GM19438 (cell line): ENCODE measurements around the gene ZNF579.
"Not testable (repeated sequence)": the region's sequence is repeated elsewhere in the genome, so short reads cannot be mapped to it uniquely, and the experiment has no call there.

Experiments
- ATAC-seq: cut with Tn5 transposase; IDR thresholded peaks from one replicate; pipeline ENCODE4 v1.9.1; 2021; ENCODE audit warnings: low read depth; ENCODE audit not compliant: unreplicated experiment

ZNF579 gene

GRCh38 chr19:55542292-55542855 is 38.3 kb downstream of the ZNF579 start:
- ATAC-seq: no peak

DNA sequence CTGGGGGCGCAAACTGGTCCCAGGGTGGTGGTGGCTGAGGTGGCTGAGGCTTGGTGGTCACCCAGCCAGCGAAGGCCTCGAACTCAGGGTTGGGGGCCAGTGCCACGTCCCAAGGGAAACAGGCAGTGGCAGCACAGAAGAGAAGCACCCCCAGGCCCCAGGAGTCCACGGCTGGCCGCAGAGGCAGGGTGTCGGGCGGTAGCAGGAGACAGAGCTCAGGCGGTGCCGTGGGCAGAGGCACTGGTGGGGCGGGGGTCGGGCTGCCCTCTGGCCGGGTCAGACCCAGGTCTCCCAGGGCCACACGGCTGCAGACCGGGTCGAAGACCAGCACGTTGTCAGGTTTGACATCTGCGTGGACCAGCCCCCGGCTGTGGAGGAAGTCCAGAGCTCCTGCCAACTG is 39.6 kb downstream of the ZNF579 start:
- no peak for ATAC-seq

DNA sequence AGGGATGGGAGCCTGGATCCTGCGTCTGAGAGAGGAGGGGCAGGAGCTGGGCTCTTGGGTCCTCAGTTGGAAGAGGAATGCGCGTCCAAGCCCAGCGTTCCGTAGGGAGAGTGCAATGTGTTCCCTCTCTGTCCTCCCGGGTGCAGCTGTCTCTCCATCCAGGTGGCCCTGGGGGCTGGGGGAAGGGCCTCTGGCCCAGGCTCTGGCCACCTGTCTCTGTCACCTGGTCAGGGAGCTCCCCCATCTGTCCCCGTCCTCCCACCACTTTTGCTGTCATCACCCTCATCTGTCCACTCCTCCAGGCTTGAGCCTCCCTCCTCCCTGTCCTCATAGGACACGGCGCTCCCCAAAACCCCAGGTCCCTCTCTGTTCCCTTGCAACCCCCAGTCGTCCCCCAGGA is 40.0 kb downstream of the ZNF579 start:
- ATAC-seq: no peak

DNA sequence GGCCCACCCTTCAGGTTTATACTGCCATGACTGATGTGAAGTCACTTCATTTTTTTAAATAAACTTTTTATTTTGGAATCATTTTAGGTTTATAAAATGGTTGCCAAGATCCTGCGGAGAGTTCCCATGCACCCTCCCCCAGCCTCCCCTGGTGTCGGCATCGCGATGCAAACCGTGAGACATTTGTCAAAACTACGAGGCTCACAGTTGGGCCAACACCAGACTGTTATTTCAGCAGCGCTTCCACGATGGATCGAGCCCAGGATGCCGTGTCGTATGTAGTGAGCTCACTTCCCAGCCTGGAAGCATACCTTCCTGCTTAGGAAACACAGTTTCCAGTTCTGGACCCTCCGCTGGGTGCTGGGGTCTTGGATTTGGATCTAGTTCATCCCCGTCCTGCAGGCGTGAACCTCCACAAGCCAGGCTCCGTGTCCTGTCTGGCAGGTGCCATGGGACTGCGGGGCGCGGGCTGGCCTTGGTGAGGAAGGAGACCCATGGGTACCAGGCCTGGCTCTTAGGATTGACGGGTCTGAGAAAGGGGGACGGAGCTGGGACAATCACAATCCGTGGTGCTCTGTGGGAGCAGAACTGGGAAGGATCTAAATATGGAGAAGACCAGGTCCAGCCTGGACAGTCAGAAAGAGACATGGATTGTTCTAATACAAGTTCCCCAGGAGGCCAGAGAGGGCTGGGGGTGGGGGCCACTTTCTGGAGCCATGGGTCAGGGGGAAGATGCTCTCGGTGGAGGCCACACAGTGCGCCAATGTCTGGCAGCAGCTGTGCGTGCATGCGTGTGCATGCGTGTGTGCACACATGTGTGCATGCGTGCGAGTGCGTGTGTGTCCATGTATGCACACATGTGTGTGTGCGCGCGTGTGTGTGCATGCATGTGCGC is 41.3 kb downstream of the ZNF579 start:
- ATAC-seq: no peak

DNA sequence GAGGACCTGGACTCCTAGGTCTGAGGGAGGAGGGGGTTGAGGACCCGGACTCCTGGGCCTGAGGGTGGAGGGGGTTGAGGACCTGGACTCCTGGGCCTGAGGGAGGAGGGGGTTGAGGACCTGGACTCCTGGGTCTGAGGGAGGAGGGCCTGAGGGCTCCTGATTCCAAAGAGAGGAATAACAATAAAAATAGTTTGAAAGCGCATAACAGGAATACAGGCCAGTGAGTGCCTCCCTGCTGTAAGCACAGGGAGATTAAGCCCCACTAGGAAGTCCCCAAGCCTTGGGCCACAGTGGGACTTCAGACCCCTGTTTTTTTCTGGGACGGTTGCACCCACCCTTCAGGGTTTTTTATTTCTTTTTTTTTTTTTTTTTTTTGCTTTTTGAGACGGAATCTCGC is 42.5 kb downstream of the ZNF579 start:
- no peak for ATAC-seq

- ATAC-seq: no peak
Measured at GRCh38 chr19:55537741-55538111, 42.9 kb downstream of the ZNF579 start.

DNA sequence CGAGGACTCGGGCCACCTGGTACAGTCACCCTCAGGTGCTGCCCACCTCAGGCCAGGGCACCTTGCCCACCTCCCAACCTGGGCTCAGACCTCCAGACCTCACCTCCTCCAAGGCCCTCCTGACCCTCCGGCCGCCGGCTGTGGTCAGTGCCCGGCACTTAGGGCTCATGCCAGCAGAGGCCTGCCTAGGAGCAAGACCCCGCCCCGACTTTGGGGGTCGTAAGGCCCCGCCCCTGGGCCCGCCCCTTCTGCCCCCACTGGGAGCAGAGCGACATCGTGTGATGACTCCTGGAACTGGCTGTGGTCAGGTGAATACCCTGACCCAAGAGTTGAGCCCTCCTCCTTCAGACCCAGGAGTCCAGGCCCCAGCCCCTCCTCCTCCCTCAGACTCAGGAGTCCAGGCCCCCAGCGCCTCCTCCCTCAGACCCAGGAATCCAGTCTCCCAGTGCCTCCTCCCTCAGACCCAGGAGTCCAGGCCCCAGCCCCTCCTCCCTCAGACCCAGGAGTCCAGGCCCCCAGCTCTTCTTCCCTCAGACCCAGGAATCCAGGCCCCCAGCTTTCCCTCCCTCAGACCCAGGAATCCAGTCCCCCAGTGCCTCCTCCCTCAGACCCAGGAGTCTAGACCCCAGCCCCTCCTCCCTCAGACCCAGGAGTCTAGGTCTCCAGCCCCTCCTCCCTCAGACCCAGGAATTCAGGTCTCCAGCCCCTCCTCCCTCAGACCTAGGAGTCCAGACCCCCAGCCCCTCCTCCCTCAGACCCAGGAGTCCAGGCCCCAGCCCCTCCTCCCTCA is 43.5 kb downstream of the ZNF579 start, which contains the start of gene SBK2:
SBK2 (minus strand) TSS at position 183 of the 790 bp plus-strand sequence. CDS start 839 bp downstream, outside the sequence.
- ATAC-seq: no peak

- ATAC-seq: no peak
Measured at GRCh38 chr19:55536366-55536765, 44.3 kb downstream of the ZNF579 start.

DNA sequence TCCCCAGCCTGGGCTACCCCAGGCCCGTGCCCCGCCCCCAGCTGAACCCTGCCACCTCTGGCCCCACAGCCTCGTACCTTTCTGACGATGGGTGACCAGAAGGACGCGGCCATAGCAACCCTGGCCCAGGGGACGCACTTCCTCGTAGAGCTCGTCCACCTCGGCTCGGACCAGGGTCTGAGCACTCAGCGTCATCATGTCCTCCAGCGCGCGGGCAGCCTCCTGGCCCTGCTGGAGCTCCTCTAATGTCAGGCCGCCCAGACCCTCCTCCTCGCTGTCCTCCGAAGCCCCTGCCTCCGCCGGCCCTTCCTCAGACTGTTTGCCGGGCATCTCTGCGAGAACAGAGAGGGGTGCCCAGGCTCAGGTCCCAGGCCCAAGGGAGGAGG is 44.7 kb downstream of the ZNF579 start:
- no peak for ATAC-seq

GRCh38 chr19:55535173-55535964 is 45.3 kb downstream of the ZNF579 start:
- no peak for ATAC-seq

GRCh38 chr19:55534280-55534679 is 46.4 kb downstream of the ZNF579 start:
- ATAC-seq: not testable (repeated sequence)

- ATAC-seq: no peak
Measured at GRCh38 chr19:55530996-55531395, 49.7 kb downstream of the ZNF579 start.

DNA sequence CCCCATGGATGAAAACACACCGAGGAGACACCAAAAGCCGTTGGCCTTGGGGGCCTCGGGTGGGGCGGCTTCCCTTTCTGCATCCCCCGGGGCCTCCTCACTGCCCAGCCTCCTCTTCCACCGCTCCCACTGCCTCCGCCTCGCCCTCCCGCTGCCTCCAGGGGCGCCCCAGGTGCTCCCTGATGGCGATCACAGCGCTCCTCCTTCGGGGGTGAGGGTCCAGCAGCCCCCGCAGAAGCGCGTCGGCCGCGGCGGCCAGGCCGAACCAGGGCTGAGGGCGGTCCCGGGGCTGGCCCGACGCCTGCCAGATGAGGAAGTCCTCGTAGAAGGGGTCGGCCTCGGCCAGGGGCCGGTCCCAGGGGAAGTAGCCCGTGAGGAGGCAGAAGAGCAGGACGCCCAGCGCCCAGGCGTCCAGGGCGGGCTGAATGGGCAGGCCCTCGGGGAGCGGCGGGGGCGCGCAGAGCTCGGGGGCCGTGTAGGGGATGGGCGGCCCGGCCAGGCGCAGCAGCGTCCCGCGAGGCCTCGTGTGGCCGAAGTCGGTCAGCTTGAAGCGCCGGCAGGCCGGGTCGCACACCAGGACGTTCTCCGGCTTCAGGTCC is 50.9 kb downstream of the ZNF579 start:
- no peak for ATAC-seq

DNA sequence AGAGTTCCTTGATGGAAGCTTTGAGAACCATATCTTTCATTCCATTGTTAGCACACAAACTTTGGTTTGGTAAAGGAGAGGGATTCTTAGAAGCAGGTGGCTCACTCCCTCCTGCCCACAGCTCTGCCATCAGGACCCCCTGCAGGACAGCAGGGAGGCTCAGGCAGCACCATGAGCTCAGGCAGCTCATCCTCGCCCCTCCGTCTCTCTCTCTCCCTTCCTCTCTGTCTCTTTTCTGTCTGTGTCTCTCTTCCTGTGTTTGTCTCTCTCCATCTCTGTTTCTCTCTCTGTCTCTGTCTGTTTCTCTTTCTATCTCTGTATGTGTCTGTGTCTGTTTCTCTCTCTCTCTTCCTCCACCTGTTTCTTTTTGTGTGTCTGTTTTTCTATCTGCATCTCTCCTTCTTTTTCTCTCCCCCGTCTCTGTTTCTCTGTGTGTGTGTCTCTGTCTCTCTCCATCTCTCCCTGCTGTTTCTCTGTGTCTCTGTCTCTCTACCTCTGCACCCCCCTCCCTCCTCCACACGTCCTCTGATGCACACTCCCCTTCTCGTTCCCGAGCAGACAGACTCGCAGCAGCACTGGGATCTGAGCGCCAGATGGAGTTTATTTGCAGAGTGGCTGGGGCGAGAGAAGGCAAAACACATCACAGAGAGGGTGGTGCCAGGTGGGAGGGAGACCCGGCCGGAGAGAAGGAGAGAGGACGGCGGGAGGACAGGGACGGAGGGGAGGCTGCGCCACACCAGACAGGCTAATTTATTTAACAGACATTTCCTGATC is 52.4 kb downstream of the ZNF579 start:
- no peak for ATAC-seq

GRCh38 chr19:55527197-55528029 is 53.2 kb downstream of the ZNF579 start:
- no peak for ATAC-seq
